OCI-LY1 (cell line): Measurements from ENCODE around the gene MOSMO.

Source experiments
- H2AFZ ChIP-seq: fragments of 200-600 bp; sonication (generic), shearing (Covaris generic); 2 replicates; pipeline ENCODE4 v1.6.0; 2014; ENCODE audit warnings: antibody characterized with exemption, mild to moderate bottlenecking, low read length
- H3F3A ChIP-seq: fragments of 200-600 bp; sonication (generic), shearing (Covaris generic); 2 replicates; pipeline ENCODE4 v1.6.0; 2014; ENCODE audit warnings: mild to moderate bottlenecking, antibody characterized with exemption, low read length, moderate library complexity; ENCODE audit not compliant: insufficient read depth
- H3K27ac ChIP-seq: fragments of 200-600 bp; sonication (generic); 2 replicates; pipeline ENCODE4 v1.5.1; 2014; ENCODE audit warnings: low read length, mixed run types, mild to moderate bottlenecking, low read depth; ENCODE audit not compliant: poor library complexity, severe bottlenecking
- H3K27me3 ChIP-seq: fragments of 200-600 bp; sonication (generic); 2 replicates; pipeline ENCODE4 v1.6.0; 2014; ENCODE audit warnings: antibody characterized with exemption, mild to moderate bottlenecking, low read length, moderate library complexity; ENCODE audit not compliant: insufficient read depth
- H3K36me3 ChIP-seq: fragments of 200-600 bp; sonication (generic); 2 replicates; pipeline ENCODE4 v1.6.1; 2014; ENCODE audit warnings: mild to moderate bottlenecking, antibody characterized with exemption, low read length, moderate library complexity, mixed read lengths; ENCODE audit not compliant: insufficient read depth
- H3K4me1 ChIP-seq: fragments of 200-600 bp; sonication (generic); 2 replicates; pipeline ENCODE4 v1.5.1; 2014; ENCODE audit warnings: mild to moderate bottlenecking, low read length, moderate library complexity; ENCODE audit not compliant: insufficient read depth, severe bottlenecking
- H3K4me2 ChIP-seq: fragments of 200-600 bp; sonication (generic), shearing (Covaris generic); 2 replicates; pipeline ENCODE4 v1.6.1; 2014; ENCODE audit warnings: low read length
- H3K4me3 ChIP-seq: fragments of 200-600 bp; sonication (generic); 2 replicates; pipeline ENCODE4 v1.5.1; 2014; ENCODE audit warnings: low read length, low read depth, mild to moderate bottlenecking, mixed read lengths; ENCODE audit not compliant: poor library complexity, severe bottlenecking
- H3K79me2 ChIP-seq: fragments of 200-600 bp; shearing (Covaris generic); 2 replicates; pipeline ENCODE4 v1.6.1; 2016; ENCODE audit warnings: mixed run types, low read length, mixed read lengths; ENCODE audit not compliant: insufficient read depth
- H3K9ac ChIP-seq: fragments of 200-600 bp; sonication (generic), shearing (Covaris generic); 2 replicates; pipeline ENCODE4 v1.6.1; 2014; ENCODE audit warnings: mild to moderate bottlenecking, low read length, mixed read lengths
- H3K9me2 ChIP-seq: fragments of 200-600 bp; sonication (generic), shearing (Covaris generic); 2 replicates; pipeline ENCODE4 v1.6.1; 2014; ENCODE audit warnings: low read depth, mild to moderate bottlenecking, low read length, mixed read lengths
- H3K9me3 ChIP-seq: fragments of 200-600 bp; shearing (Covaris generic); 2 replicates; pipeline ENCODE4 v1.6.1; 2014; ENCODE audit warnings: low read length, mixed read lengths
- H4K20me1 ChIP-seq: fragments of 200-600 bp; sonication (generic), shearing (Covaris generic); 2 replicates; pipeline ENCODE4 v1.6.0; 2016; ENCODE audit warnings: mild to moderate bottlenecking, low read length; ENCODE audit not compliant: insufficient read depth
- EZH2 ChIP-seq: fragments of 200-600 bp; sonication (generic), shearing (Covaris generic); IDR thresholded peaks from 2 replicates; pipeline ENCODE4 v1.8.0; 2017; ENCODE audit warnings: borderline replicate concordance, mixed run types, mild to moderate bottlenecking, antibody characterized with exemption, low read length, moderate library complexity, mixed read lengths
- TF ChIP-seq, protein P1 (sequence below): fragments of 200-600 bp; sonication (generic), shearing (Covaris generic); IDR thresholded peaks from 2 replicates; pipeline ENCODE4 v1.5.1; 2017; ENCODE audit warnings: mild to moderate bottlenecking, antibody characterized with exemption, low read length, moderate library complexity, mixed read lengths

MOSMO gene

DNA sequence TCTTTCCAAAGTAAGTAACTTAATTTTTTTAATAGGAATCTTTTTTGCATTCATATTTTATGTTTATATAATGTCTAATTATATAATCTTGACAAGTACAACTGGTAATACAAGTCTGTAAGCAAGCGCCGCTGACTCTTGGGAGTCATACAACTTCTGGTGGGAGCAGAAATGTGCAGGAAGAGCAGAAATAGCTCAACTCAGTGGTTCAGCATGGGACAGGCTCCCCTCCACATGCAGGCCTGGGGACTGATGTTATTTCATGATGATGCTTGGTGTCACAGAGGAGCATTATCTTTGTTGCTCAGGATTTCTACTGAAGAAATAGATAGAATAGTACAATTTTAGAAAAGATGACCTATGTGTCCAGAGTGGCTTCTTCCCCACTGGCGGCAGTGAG is 44.0 kb upstream of the MOSMO start:
- Histone ChIP-seq H4K20me1 (no peaks in the 10 kb centered on the region), H3K27me3 (no peaks in the 10 kb centered on the region), H3K36me3 (peaks cover 96% of the 10 kb centered on the region), H3F3A (no peaks in the 10 kb centered on the region), H3K9ac (no peak overlapping the region), H3K4me3 (no peak overlapping the region), H3K4me2 (no peak overlapping the region), H3K4me1 (no peaks in the 10 kb centered on the region), H2AFZ (no peak overlapping the region), H3K9me2 (no peaks in the 10 kb centered on the region), H3K27ac (no peak overlapping the region), H3K9me3 (no peaks in the 10 kb centered on the region), H3K79me2 (no peaks in the 10 kb centered on the region)
- no peak for TF ChIP-seq EZH2
- TF ChIP-seq, protein P1, sequence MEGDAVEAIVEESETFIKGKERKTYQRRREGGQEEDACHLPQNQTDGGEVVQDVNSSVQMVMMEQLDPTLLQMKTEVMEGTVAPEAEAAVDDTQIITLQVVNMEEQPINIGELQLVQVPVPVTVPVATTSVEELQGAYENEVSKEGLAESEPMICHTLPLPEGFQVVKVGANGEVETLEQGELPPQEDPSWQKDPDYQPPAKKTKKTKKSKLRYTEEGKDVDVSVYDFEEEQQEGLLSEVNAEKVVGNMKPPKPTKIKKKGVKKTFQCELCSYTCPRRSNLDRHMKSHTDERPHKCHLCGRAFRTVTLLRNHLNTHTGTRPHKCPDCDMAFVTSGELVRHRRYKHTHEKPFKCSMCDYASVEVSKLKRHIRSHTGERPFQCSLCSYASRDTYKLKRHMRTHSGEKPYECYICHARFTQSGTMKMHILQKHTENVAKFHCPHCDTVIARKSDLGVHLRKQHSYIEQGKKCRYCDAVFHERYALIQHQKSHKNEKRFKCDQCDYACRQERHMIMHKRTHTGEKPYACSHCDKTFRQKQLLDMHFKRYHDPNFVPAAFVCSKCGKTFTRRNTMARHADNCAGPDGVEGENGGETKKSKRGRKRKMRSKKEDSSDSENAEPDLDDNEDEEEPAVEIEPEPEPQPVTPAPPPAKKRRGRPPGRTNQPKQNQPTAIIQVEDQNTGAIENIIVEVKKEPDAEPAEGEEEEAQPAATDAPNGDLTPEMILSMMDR, result no peak

DNA sequence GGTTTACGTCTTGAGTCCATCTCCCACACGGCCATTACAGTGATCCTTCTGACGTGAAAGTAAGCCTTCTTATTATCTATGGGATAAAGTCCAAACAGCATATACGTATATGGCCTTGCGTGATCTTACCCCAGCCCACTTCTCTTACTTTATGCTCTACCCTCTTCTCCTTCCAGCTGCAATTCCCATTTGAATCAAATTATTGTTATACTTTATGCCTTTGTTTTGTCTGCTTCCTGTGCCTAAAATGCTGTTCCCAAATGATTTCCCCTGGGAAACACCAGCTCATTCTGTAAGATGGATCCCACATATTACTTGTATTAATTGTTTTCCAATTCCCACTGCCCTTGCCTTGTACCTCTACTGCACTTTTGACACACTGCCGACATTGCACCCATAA is 43.6 kb upstream of the MOSMO start:
- Histone ChIP-seq H3K79me2 (no peaks in the 10 kb centered on the region), H3K4me1 (no peaks in the 10 kb centered on the region), H3K27me3 (no peaks in the 10 kb centered on the region), H3K4me2 (no peak overlapping the region), H4K20me1 (no peaks in the 10 kb centered on the region), H2AFZ (no peak overlapping the region), H3F3A (no peaks in the 10 kb centered on the region), H3K9me2 (no peaks in the 10 kb centered on the region), H3K4me3 (no peak overlapping the region), H3K9ac (no peak overlapping the region), H3K27ac (no peak overlapping the region), H3K36me3 (peaks cover 96% of the 10 kb centered on the region), H3K9me3 (no peaks in the 10 kb centered on the region)
- no peak for TF ChIP-seq EZH2
- TF ChIP-seq, protein P1, result no peak

- Histone ChIP-seq H3K9me2 (no peaks in the 10 kb centered on the region), H2AFZ (no peak overlapping the region), H3K9me3 (no peaks in the 10 kb centered on the region), H3K9ac (no peak overlapping the region), H3K27ac (no peak overlapping the region), H3K79me2 (no peaks in the 10 kb centered on the region), H3K36me3 (peaks cover 98% of the 10 kb centered on the region), H3F3A (no peaks in the 10 kb centered on the region), H3K4me2 (no peak overlapping the region), H3K27me3 (no peaks in the 10 kb centered on the region), H4K20me1 (no peaks in the 10 kb centered on the region), H3K4me1 (no peaks in the 10 kb centered on the region), H3K4me3 (no peak overlapping the region)
- TF ChIP-seq EZH2, result no peak
- TF ChIP-seq, protein P1, result no peak
Measured at GRCh38 chr16:21971856-21972255, 36.1 kb upstream of the MOSMO start.
